HG02981 (cell line): ENCODE data around the gene CORO1A.
"Not testable (repeated sequence)": the region's sequence is repeated elsewhere in the genome, so short reads cannot be mapped to it uniquely, and the experiment has no call there.

Experiments
- ATAC-seq: cut with Tn5 transposase; IDR thresholded peaks from one replicate; pipeline ENCODE4 v1.9.1; 2021; ENCODE audit warnings: mild to moderate bottlenecking, moderate library complexity; ENCODE audit not compliant: unreplicated experiment

The CORO1A gene

DNA sequence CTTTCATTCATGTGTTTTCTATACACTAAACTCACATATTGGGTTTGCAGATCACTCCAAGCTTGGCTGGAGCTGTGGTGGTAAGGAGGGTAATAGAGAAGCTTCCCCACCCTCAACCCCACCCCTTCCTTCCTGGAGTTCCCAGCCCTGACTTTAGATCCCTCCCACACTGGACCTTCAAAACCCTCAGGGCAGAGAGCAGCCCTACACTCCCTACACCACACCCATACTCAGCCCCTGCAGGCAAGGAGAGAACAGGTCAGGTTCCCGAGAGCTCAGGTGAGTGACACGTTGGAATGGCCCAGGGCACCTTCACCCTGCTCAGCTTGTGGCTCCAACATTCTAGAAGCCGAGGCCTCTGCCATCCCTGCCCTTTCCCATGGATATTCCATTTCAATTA, 15.6 kb downstream of the CORO1A start, which contains the start of gene SULT1A3:
SULT1A3 (plus strand) TSS at position 207 of the 400 bp plus-strand sequence. CDS start 1,474 bp downstream, outside the sequence.
- not testable (repeated sequence) for ATAC-seq

DNA sequence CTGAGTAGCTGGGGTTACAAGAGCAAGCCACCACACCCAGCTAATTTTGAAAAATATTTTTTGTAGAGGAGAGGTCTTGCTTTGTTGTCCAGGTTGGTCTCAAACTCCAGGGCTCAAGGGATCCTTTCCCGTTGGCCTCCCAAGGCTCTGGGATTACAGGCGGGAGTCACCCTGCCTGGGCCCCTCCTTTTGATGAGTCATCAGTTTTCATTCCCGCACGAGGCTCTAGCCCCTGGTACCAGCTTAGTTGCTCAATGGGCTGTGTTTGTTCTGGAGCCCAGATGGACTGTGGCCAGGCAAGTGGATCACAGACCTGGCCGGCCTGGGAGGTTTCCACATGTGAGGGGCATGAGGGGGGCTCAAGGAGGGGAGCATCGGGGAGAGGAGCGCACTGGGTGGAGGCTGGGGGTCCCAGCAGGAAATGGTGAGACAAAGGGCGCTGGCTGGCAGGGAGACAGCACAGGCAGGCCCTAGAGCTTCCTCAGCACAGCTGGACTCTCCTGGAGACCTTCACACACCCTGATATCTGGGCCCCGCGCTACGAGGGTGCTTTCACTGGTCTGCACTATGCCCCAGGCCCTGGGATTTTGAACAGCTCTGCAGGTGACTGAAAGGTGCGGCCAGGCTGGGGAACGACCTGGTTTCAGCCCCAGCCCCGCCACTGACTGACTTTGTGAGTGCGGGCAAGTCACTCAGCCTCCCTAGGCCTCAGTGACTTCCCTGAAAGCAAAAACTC, 16.4 kb downstream of the CORO1A start:
- not testable (repeated sequence) for ATAC-seq

DNA sequence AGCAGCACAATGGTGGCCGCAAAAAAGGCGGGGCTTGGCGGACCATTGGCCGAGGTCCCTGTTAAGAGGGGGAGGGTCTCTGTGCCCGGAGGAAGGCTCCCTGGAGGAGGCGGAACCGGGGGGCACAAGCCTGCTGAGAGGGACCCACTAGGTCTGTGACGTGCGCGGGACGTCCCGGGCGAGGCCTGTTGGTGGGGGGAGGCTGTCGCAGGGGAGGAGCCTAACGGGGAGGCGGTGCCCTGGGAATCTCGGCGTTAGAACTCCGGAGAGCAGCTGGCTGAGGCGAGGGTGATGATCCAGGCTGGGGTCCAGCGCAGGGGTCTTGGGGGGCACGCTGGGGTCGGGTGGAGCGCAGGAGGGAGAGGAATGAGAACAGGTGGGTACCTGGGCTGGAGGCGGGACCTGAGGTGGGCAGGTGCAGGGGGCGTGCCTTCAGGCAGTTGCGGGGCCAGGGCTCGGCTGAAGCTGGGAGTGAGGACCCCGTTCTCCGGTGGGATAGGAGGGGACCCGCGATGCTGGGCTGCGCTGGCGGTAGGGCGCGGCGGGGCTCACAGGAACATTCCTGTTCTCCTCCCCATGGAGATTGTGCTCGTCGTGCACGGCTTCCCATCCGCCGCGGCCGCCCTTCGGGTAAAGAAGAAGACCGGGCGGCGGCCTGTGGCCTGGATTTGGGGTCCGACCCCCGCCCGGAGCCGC, 22.3 kb downstream of the CORO1A start:
- not testable (repeated sequence) for ATAC-seq

DNA sequence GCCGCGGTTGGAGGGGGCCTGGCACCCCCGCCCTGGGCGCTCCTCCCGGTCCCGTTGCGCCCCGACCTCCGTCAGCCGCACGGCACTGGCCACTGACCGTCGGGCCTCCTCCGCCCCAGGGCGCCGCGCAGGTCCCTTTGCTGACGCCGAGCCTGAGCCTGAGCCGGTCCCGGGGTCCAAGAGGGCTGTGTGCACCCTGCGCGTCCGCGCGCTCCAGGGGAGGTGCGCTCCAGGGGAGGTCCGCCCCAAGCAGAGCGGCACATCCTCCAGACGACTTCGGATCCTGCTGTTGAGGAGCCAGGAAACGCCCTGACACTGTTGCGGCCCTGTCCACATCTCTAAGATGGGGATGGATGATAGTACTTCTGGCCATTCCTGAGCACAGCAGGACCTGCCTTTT, 22.9 kb downstream of the CORO1A start:
- ATAC-seq = not testable (repeated sequence)

DNA sequence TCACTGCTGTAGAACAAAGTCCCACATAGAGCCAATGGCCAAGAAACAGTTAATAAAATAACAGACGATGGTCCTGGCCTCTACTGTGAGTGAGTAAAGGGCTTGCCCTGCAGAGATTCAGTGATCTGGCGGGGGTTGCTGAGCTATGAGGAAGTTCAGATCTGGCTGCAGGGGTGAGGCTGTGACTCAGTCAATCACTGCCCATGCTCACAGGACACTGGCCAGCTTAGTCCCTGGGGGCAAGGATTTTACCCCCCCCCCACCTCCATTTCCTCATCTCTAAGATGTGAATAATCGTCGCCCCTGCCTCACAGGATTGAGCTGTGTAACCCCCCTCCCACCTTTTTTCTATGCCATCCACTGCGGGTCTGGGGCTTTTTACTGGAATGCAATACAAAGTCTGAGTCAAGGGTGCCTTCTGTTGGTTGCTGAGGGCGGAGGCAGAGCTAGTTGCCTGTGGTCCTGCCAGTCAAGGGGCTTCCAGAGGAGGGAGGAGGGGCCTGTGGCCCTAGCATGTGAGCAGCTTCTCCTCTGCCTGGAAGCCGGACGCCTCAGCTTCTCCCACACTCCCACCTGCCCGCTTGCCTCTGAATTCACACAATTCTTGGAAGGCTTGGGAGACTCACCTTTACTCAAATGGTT, 23.8 kb downstream of the CORO1A start:
- not testable (repeated sequence) for ATAC-seq

DNA sequence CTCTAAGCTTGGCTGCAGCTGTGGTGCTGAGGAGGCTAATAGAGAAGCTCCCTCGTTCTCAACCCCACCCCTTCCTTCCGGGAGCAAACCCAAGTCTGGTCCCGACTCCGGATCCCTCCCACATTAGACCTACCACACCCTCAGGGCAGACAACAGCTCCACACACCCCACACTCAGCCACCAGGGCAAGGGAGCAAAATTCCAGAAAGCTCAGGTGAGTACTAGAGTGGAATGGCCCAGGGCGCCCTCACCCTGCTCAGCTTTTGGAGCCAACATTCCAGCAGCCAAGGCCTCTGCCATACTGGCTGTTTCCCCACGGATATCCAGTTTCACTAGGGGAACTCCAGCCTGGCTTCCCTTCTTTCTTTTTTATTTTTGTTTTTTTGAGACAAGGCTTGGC, 25.6 kb downstream of the CORO1A start:
- not testable (repeated sequence) for ATAC-seq

DNA sequence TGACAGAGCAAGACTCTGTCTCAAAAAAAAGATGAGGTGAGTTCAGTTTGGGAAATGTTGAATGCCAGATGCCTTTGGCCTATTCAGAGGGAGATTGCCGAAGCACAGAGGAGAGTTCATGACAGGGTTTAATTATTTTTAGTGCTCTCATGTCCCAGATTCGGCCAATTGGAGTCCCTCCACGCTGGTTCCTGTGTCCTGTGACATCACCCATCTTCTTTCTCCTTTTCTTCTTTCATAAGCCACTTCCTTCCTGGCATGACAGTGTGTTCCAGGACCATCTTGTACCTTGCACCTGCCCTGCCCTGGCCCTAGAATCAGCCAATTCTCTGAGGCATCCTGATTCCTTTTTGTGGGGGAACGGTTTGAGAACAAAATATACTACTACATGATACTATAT, 28.0 kb downstream of the CORO1A start:
- ATAC-seq = not testable (repeated sequence)

DNA sequence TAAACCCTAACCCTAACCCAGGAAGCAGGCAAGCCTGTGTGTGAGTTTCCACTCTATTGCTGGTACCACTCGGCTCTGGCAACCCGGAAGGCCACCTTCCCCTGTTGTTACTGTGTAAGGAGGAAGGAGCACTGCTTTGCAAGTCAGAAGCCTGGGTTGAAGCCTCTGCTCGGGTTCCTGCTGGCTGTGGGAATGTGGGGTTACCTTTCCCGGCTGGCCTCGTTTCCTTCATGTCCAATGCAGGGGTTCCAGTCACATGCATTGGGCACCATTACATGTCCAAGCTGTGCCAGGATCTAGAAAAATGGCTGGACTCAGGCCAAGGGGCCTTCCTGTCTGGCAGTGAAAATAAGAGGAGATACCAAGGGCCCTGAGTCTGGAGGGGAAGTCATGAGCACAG, 33.7 kb downstream of the CORO1A start:
- ATAC-seq = not testable (repeated sequence)
